Ascending aorta (tissue), 2 donors: ENCODE measurements around the gene RNASEH1. TPM values are rescaled to one million over a fixed set of nuclear protein-coding genes. Genes with fewer than 3 reads are reported as not detected.

Experiments
- DNase-seq, 2 donors: peaks; one replicate each; pipeline ENCODE4 v3.0.0-alpha.2; 2019; ENCODE audit warnings: low spot score in 2 of 2
- H3K27ac ChIP-seq, 2 donors: fragments of 200-600 bp; sonication (generic); one replicate each; pipeline ENCODE4 v1.5.1; 2016 to 2017; ENCODE audit warnings: mild to moderate bottlenecking in 1 of 2
- H3K27me3 ChIP-seq: fragments of 200-600 bp; sonication (generic); one replicate; pipeline ENCODE4 v1.5.1; 2017
- H3K36me3 ChIP-seq, 2 donors: fragments of 200-600 bp; sonication (generic); one replicate each; pipeline ENCODE4 v1.5.1; 2016
- H3K4me1 ChIP-seq, 2 donors: fragments of 200-600 bp; sonication (generic); one replicate each; pipeline ENCODE4 v1.5.1; 2016 to 2017; ENCODE audit warnings: mild to moderate bottlenecking in 1 of 2
- H3K4me3 ChIP-seq, 2 donors: fragments of 200-600 bp; sonication (generic); one replicate each; pipeline ENCODE4 v1.5.1; 2016 to 2017; ENCODE audit warnings: mild to moderate bottlenecking in 1 of 2
- H3K9me3 ChIP-seq, 2 donors: fragments of 200-600 bp; sonication (generic); one replicate each; pipeline ENCODE4 v1.5.1; 2016
- CTCF ChIP-seq, 3 experiments: fragments of 200-600 bp in 2 of 3; fragments of 450-650 bp in 1 of 3; sonication (generic) in 2 of 3; IDR thresholded peaks; one replicate each; pipeline ENCODE4 v1.5.1; 2016 to 2019; ENCODE audit warnings: antibody characterized with exemption in 3 of 3, mild to moderate bottlenecking in 1 of 3, moderate library complexity in 1 of 3
- intact Hi-C: fragments of 100-400 bp; cut with DNase I; formaldehyde crosslinking; loops from one replicate; pipeline ENCODE4 v1.15.1; 2023
- total RNA-seq: library from RNA; depleted of rRNA; stranded (reverse); fragments of >200 nt; gene quantifications from one replicate; pipeline ENCODE4 v1.1.0, GENCODE V29; 2016

Gene RNASEH1
- total RNA-seq, 1 donor from 2014 or later, result 9.3 TPM

GRCh38 chr2:3543023-3543683 lies 15.0 kb downstream of the RNASEH1 start:
- H3K27me3 ChIP-seq, result no peaks in the 10 kb centered on the region
- H3K36me3 ChIP-seq, result peaks cover 62 to 73% of the 10 kb centered on the region in 2 donors
- TF ChIP-seq CTCF (IDR thresholded peaks at IDR 0.05), result no peak
- intact Hi-C loops, result no loop called here
- H3K4me1 ChIP-seq, result no peaks in the 10 kb centered on the region
- DNase-seq, result no peak
- no peaks in the 10 kb centered on the region for H3K9me3 ChIP-seq
- no peak overlapping the region for H3K4me3 ChIP-seq
- H3K27ac ChIP-seq, result no peak overlapping the region

- Histone ChIP-seq H3K27me3 (no peaks in the 10 kb centered on the region), H3K4me3 (no peak overlapping the region), H3K9me3 (no peaks in the 10 kb centered on the region), H3K27ac (no peak overlapping the region), H3K36me3 (peaks cover 52 to 63% of the 10 kb centered on the region in 2 donors), H3K4me1 (peaks cover 0 to under 1% of the 10 kb centered on the region in 2 donors)
- intact Hi-C loops, result no loop called here
- DNase-seq, result no peak
- TF ChIP-seq CTCF (IDR thresholded peaks at IDR 0.05), result no peak
These were observed 16.0 kb downstream of the RNASEH1 start for GRCh38 chr2:3542107-3542506.

- Histone ChIP-seq H3K4me3 (no peak overlapping the region), H3K27me3 (no peaks in the 10 kb centered on the region), H3K9me3 (no peaks in the 10 kb centered on the region), H3K4me1 (peaks cover 3 to 18% of the 10 kb centered on the region in 2 donors), H3K27ac (no peak overlapping the region), H3K36me3 (peaks cover 34 to 40% of the 10 kb centered on the region in 2 donors)
- DNase-seq, result no peak
- no peak for TF ChIP-seq CTCF (IDR thresholded peaks at IDR 0.05)
- intact Hi-C loops, result no loop called here
These were observed 18.3 kb downstream of the RNASEH1 start for GRCh38 chr2:3539836-3540235.

GRCh38 chr2:3536682-3537632 lies 21.2 kb downstream of the RNASEH1 start:
- peak in 1 of 2 donors; percentile 77 for DNase-seq
- peak overlapping the region; percentile 46 to 61 for H3K4me3 ChIP-seq
- peaks cover 3 to 18% of the 10 kb centered on the region in 2 donors for H3K4me1 ChIP-seq
- peak overlapping the region; percentile 95 to 96 for H3K27ac ChIP-seq
- H3K36me3 ChIP-seq, result peaks cover 10 to 16% of the 10 kb centered on the region in 2 donors
- peak; percentile 46 to 57 (median 47) for TF ChIP-seq CTCF (IDR thresholded peaks at IDR 0.05)
- no peaks in the 10 kb centered on the region for H3K27me3 ChIP-seq
- intact Hi-C loops, result loop anchor here (1.0 to 2.0 kb wide), 7 partner anchors 14 to 158 kb away; partner anchors contain the start of genes ADI1, RNASEH1 and TRAPPC12
- no peaks in the 10 kb centered on the region for H3K9me3 ChIP-seq

GRCh38 chr2:3535794-3536681 lies 22.1 kb downstream of the RNASEH1 start:
- no peaks in the 10 kb centered on the region for H3K27me3 ChIP-seq
- H3K36me3 ChIP-seq, result peaks cover 5 to 10% of the 10 kb centered on the region in 2 donors
- no peaks in the 10 kb centered on the region for H3K9me3 ChIP-seq
- TF ChIP-seq CTCF (IDR thresholded peaks at IDR 0.05), result peak in 1 of 3 experiments; percentile 23
- DNase-seq, result peak; percentile 46 to 88
- H3K27ac ChIP-seq, result peak overlapping the region; percentile 95 to 96
- intact Hi-C loops, result loop anchor here (1.0 to 2.0 kb wide), 7 partner anchors 13 to 157 kb away; partner anchors contain the start of genes ADI1, RNASEH1 and TRAPPC12
- peaks cover 3 to 18% of the 10 kb centered on the region in 2 donors for H3K4me1 ChIP-seq
- H3K4me3 ChIP-seq, result peak overlapping the region; percentile 46 to 61
